Heart right ventricle (tissue), 16 donors: Measurements from ENCODE around the gene PTPRN2. TPM values are rescaled to one million over a fixed set of nuclear protein-coding genes. Genes with fewer than 3 reads are reported as not detected.

Source experiments
- ATAC-seq, 8 donors: fragments of 200-7000 bp; cut with Tn5 transposase; one replicate each; pipeline ENCODE4 v1.9.1; 2020; ENCODE audit warnings: mild to moderate bottlenecking in 8 of 8, moderate library complexity in 8 of 8, moderate number of reproducible peaks in 1 of 8
- DNase-seq, 2 donors: peaks; one replicate each; pipeline ENCODE4 v3.0.0-alpha.2; 2020
- H3K27ac ChIP-seq, 10 donors: fragments of 200-600 bp; sonication (generic) in 2 of 10; one replicate each; pipeline versions ENCODE4 v1.5.0 to v1.8.0; 2020 to 2022; ENCODE audit warnings: mild to moderate bottlenecking in 3 of 10
- H3K27me3 ChIP-seq, 7 donors: fragments of 200-600 bp; one replicate each; pipeline ENCODE4 v1.8.0; 2021 to 2022; ENCODE audit warnings: mild to moderate bottlenecking in 2 of 7
- H3K36me3 ChIP-seq, 9 donors: fragments of 200-600 bp; sonication (generic) in 1 of 9; one replicate each; pipeline versions ENCODE4 v1.5.0 to v1.8.0; 2020 to 2022; ENCODE audit warnings: mild to moderate bottlenecking in 2 of 9
- H3K4me1 ChIP-seq, 9 donors: fragments of 200-600 bp; sonication (generic) in 1 of 9; one replicate each; pipeline versions ENCODE4 v1.5.0 to v1.8.0; 2020 to 2022; ENCODE audit warnings: mild to moderate bottlenecking in 4 of 9
- H3K4me3 ChIP-seq, 10 donors: fragments of 200-600 bp; sonication (generic) in 2 of 10; one replicate each; pipeline versions ENCODE4 v1.5.0 to v1.8.0; 2020 to 2022; ENCODE audit warnings: mild to moderate bottlenecking in 7 of 10, moderate library complexity in 2 of 10
- H3K9me3 ChIP-seq, 11 donors: fragments of 200-600 bp in 10 of 11; sonication (generic) in 2 of 11; one replicate each; pipeline versions ENCODE4 v1.5.0 to v1.8.0; 2013 to 2022; ENCODE audit warnings: mild to moderate bottlenecking in 2 of 11, control low read depth in 1 of 11, moderate library complexity in 1 of 11
- CTCF ChIP-seq, 9 donors: fragments of 200-600 bp; sonication (generic) in 2 of 9; IDR thresholded peaks; one replicate each; pipeline versions ENCODE4 v1.5.0 to v1.8.0; 2021 to 2022; ENCODE audit warnings: antibody characterized with exemption in 9 of 9, mild to moderate bottlenecking in 5 of 9, moderate library complexity in 1 of 9
- WGBS, 2 donors: extraction: QIAGEN DNeasy Blood & Tissue Kit; methylation state at CpG; one replicate each; pipeline ENCODE4 v1.1.7; 2013; ENCODE audit warnings: inconsistent platforms in 1 of 2; 5-methylcytosine and 5-hydroxymethylcytosine counted together
- intact Hi-C, 10 donors: fragments of 100-400 bp; cut with DNase I; formaldehyde crosslinking; loops; one replicate each; pipeline versions ENCODE4 v1.11.1 to v1.14.2; 2022
- polyA plus RNA-seq, 2 donors: library from polyadenylated mRNA; stranded (reverse); fragments of 200-250 nt; gene quantifications; one replicate each; pipeline ENCODE4 v1.2.3, GENCODE V29; 2013
- total RNA-seq, 10 donors: library from RNA; stranded (reverse); fragmentation: NEBNext Ultra II Directional in 3 of 10; extraction: Animal tissue kit (Norgen Biotek cat#: 25700) in 3 of 10; gene quantifications; one replicate each; pipeline versions ENCODE4 v1.2.1 to v1.2.4, GENCODE V29; 2021 to 2023
- donor health status: Arrhythmogenic right ventricular cardiomyopathy.
- donor health status: ischemic (EF 13 %, LVEDD 7.1; RV severe dilation, severe dysfunction).
- donor health status: healthy with polysubstance abuse.
- donor health status: DM: no; HTN: yes; CAD: no.
- donor health status: DM: no; HTN: no; CAD: no.
- donor health status: ischemic (EF 25% LVEDD 6.9; RV normal size, moderate dysfunction).
- donor health status: ischemic (EF 25% LVEDD 5.7; RV mildly dilated, moderate dysfunction).
- donor health status: healthy.
- donor health status: DM: yes; HTN: yes; CAD: no.
- donor health status: Ischemic cardiomyopathy.
- donor health status: ischemic (EF 35%, LVEDD 5.7; RV mildly dilated, moderate dysfunction).
- donor health status: nonischemic (EF 11% LVEDD 7.7; RV severe dilation, severe dysfunction).
- donor health status: DM: yes; HTN: yes; CAD: no.
- donor health status: PGD.
- donor health status: ischemic (EF 29% LVEDD 5.4; RV normal size, mild dysfunction).
- donor health status: nonischemic (EF 23%, LVEDD 6.1; RV moderate dilation, normal function).

The PTPRN2 gene
- total and polyA plus RNA-seq, 12 donors, result 0.82 to 1.8 (median 1.3) TPM

DNA sequence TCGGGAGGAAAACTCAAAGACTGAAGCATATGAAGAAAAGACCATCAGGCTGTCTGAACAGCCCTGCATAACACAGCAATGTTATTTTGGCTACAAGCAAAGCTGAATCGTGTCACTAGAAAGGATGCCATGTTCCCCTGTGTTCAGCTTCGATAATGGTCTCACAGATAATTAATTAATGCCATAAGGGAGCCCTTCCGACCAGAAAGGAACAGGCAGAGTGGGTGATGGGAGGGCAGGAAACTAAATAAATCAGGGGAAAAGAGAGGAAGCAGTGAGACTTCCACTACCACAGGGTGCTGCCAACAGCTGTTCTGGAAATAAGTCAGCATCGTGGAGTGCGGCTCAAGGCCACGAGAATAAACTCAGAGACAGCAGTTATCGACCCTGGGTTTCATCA is 3.2 kb downstream of the PTPRN2 start:
- 64 to 71% methylated on average over 8 of the region's 8 CpGs for WGBS, 2 donors

GRCh38 chr7:158583810-158584209 is 3.8 kb downstream of the PTPRN2 start:
- H3K9me3 ChIP-seq, result peaks cover 0 to 24% (median 14%) of the 10 kb centered on the region in 11 donors
- peaks cover 9 to 24% (median 15%) of the 10 kb centered on the region in 9 donors for H3K4me1 ChIP-seq
- ATAC-seq, result no peak
- intact Hi-C loops, result no loop called here
- H3K27ac ChIP-seq, result no peak overlapping the region
- H3K27me3 ChIP-seq, result peaks cover 21 to 76% (median 68%) of the 10 kb centered on the region in 7 donors
- no peak for DNase-seq
- no peak for TF ChIP-seq CTCF (IDR thresholded peaks at IDR 0.05)
- no peaks in the 10 kb centered on the region for H3K36me3 ChIP-seq
- 62 to 65% methylated on average over 6 of the region's 6 CpGs for WGBS, 2 donors
- no peak overlapping the region for H3K4me3 ChIP-seq

More for the DNA sequence above, 3.2 kb downstream of the PTPRN2 start:
- Histone ChIP-seq H3K4me3 (no peak overlapping the region), H3K27ac (no peak overlapping the region), H3K36me3 (no peaks in the 10 kb centered on the region), H3K4me1 (peaks cover 9 to 24% (median 15%) of the 10 kb centered on the region in 9 donors), H3K9me3 (peaks cover 0 to 18% (median 10%) of the 10 kb centered on the region in 11 donors), H3K27me3 (peaks cover 21 to 78% (median 70%) of the 10 kb centered on the region in 7 donors)
- DNase-seq (no peak), ATAC-seq (no peak)
- no peak for TF ChIP-seq CTCF (IDR thresholded peaks at IDR 0.05)
- intact Hi-C loops, result no loop called here

- no peak overlapping the region for H3K27ac ChIP-seq
- no peak overlapping the region for H3K4me3 ChIP-seq
- H3K4me1 ChIP-seq, result peaks cover 9 to 22% (median 15%) of the 10 kb centered on the region in 9 donors
- peaks cover 0 to 28% (median 14%) of the 10 kb centered on the region in 11 donors for H3K9me3 ChIP-seq
- intact Hi-C loops, result no loop called here
- WGBS, 2 donors, result 78 to 86% methylated on average over 5 of the region's 5 CpGs
- no peaks in the 10 kb centered on the region for H3K36me3 ChIP-seq
- H3K27me3 ChIP-seq, result peaks cover 21 to 72% (median 64%) of the 10 kb centered on the region in 7 donors
- DNase-seq (no peak), ATAC-seq (no peak)
- no peak for TF ChIP-seq CTCF (IDR thresholded peaks at IDR 0.05)
Observed at GRCh38 chr7:158583143-158583542, 4.5 kb downstream of the PTPRN2 start.

- 70 to 72% methylated on average over 6 of the region's 6 CpGs for WGBS, 2 donors
- no peak for ATAC-seq
- intact Hi-C loops, result no loop called here
- Histone ChIP-seq H3K27ac (no peak overlapping the region), H3K4me3 (no peak overlapping the region), H3K36me3 (no peaks in the 10 kb centered on the region), H3K4me1 (peaks cover 7 to 17% (median 14%) of the 10 kb centered on the region in 9 donors), H3K27me3 (peaks cover 21 to 64% (median 62%) of the 10 kb centered on the region in 7 donors), H3K9me3 (peaks cover 0 to 28% (median 14%) of the 10 kb centered on the region in 11 donors)
- no peak for DNase-seq
- no peak for TF ChIP-seq CTCF (IDR thresholded peaks at IDR 0.05)
Observed at GRCh38 chr7:158582089-158582456, 5.5 kb downstream of the PTPRN2 start.
